Activated naive CD8-positive, alpha-beta T cell treated with anti-CD3 and anti-CD28 coated beads, Interleukin-2, amount 50 U/mL, for 16 hours (primary cell): ENCODE results near the gene LARP1B.
"Not testable (repeated sequence)": the region's sequence is repeated elsewhere in the genome, so short reads cannot be mapped to it uniquely, and the experiment has no call there.

Experiments used
- DNase-seq: peaks from one replicate; pipeline ENCODE4 v3.0.0-alpha.2; 2020; ENCODE audit warnings: low read depth, low spot score

The LARP1B gene

GRCh38 chr4:128225148-128225547 lies 164.0 kb downstream of the LARP1B start:
- DNase-seq = no peak

- no peak for DNase-seq
Observed at GRCh38 chr4:128227991-128228571, 167.0 kb downstream of the LARP1B start.

GRCh38 chr4:128228845-128229795 lies 168.0 kb downstream of the LARP1B start:
- DNase-seq = no peak

GRCh38 chr4:128232719-128233118 lies 171.6 kb downstream of the LARP1B start:
- DNase-seq = no peak

- no peak for DNase-seq
Observed at GRCh38 chr4:128234836-128235235, 173.7 kb downstream of the LARP1B start.

GRCh38 chr4:128241019-128241418 lies 179.9 kb downstream of the LARP1B start:
- DNase-seq = no peak

GRCh38 chr4:128241425-128241913 lies 180.4 kb downstream of the LARP1B start:
- no peak for DNase-seq

- DNase-seq = no peak
Observed at GRCh38 chr4:128241981-128242380, 180.9 kb downstream of the LARP1B start.

GRCh38 chr4:128242601-128243000 lies 181.5 kb downstream of the LARP1B start:
- DNase-seq = no peak

- DNase-seq = no peak
Observed at GRCh38 chr4:128244379-128244778, 183.3 kb downstream of the LARP1B start.

- DNase-seq = not testable (repeated sequence)
Observed at GRCh38 chr4:128245391-128245790, 184.3 kb downstream of the LARP1B start.

GRCh38 chr4:128247906-128248305 lies 186.8 kb downstream of the LARP1B start:
- DNase-seq = no peak

GRCh38 chr4:128249787-128250668 lies 188.9 kb downstream of the LARP1B start:
- DNase-seq = no peak

GRCh38 chr4:128255906-128256305 lies 194.8 kb downstream of the LARP1B start:
- DNase-seq = no peak

GRCh38 chr4:128256539-128256938 lies 195.4 kb downstream of the LARP1B start:
- DNase-seq = no peak

- not testable (repeated sequence) for DNase-seq
Observed at GRCh38 chr4:128258166-128258565, 197.1 kb downstream of the LARP1B start.

GRCh38 chr4:128259889-128260288 lies 198.8 kb downstream of the LARP1B start:
- DNase-seq = not testable (repeated sequence)
